AG10803 (cell line): ENCODE data around the gene PHF12.

Source experiments
- DNase-seq: peaks from one replicate; pipeline ENCODE4 v3.0.0; 2010; ENCODE audit warnings: low read depth
- H3K4me3 ChIP-seq: 2 replicates; pipeline ENCODE4 v1.5.1; 2011; ENCODE audit warnings: mild to moderate bottlenecking, low read length, control low read depth
- TF ChIP-seq, protein P1 (sequence below): conservative IDR thresholded peaks from 2 replicates; pipeline ENCODE4 v1.5.1; 2011; ENCODE audit warnings: mild to moderate bottlenecking, low read length, control low read depth, inconsistent platforms

Gene PHF12

GRCh38 chr17:28855336-28855679 is 96.0 kb downstream of the PHF12 start:
- no peak for DNase-seq
- TF ChIP-seq, protein P1, sequence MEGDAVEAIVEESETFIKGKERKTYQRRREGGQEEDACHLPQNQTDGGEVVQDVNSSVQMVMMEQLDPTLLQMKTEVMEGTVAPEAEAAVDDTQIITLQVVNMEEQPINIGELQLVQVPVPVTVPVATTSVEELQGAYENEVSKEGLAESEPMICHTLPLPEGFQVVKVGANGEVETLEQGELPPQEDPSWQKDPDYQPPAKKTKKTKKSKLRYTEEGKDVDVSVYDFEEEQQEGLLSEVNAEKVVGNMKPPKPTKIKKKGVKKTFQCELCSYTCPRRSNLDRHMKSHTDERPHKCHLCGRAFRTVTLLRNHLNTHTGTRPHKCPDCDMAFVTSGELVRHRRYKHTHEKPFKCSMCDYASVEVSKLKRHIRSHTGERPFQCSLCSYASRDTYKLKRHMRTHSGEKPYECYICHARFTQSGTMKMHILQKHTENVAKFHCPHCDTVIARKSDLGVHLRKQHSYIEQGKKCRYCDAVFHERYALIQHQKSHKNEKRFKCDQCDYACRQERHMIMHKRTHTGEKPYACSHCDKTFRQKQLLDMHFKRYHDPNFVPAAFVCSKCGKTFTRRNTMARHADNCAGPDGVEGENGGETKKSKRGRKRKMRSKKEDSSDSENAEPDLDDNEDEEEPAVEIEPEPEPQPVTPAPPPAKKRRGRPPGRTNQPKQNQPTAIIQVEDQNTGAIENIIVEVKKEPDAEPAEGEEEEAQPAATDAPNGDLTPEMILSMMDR = no peak
- H3K4me3 ChIP-seq = peak overlapping the region; percentile 93
